GM18517 (cell line): ENCODE data around the gene LIPT2.

Source experiments
- ATAC-seq: cut with Tn5 transposase; IDR thresholded peaks from one replicate; pipeline ENCODE4 v1.9.1; 2021; ENCODE audit warnings: mild to moderate bottlenecking, moderate library complexity; ENCODE audit not compliant: unreplicated experiment

Gene LIPT2

DNA sequence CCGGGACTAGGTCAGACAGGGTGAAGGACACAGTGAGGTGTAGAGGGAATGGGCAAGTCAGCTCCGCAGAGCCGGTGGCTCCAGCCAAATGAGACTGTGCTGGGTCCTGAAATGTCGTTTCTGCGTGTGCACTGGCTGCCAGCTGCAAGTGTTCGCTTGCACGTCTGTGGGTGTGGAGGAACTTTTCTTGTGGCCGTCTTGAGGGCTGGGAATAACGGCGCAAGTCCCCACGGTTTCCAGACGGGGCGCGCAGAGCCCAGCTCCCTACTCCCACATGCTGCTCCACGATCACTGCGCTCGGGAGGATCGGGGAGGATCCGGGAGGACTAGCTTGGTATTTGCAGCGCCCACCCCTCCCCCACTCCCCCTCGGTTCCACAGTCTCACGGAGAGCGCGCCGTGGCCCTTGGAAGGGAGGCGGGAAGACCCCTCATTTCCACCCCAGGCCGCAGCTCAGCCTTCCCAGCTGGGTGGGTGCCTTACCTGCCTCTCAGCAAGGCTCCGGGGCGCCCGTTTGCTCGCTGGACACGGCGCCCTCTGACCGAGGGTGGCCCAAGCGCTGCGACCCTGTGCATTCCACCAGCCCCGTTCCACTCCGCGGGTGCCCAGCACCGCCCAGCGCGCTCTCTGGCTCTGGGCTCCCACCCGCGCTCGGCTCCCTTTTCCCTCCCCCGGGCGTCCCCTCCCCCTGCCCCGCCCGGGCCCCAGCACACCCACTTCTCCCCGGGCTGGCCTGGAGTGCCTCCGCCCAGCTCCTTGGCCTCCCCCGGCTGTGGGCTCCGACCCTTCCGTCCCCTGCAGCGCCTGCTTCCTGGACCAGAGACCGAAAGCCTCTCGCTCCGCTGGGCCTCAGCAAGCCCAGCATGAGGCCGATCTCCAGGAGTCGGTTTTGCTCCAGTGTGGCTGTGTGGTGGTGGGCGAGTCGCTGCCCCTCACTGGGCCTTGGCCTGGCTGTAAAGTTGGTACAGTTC is 26.3 kb downstream of the LIPT2 start, which contains the start of gene KCNE3:
Gene KCNE3, minus strand, starts transcription at position 634 of the 970 bp plus-strand sequence. CDS start 9,986 bp downstream, outside the sequence.
- no peak for ATAC-seq

DNA sequence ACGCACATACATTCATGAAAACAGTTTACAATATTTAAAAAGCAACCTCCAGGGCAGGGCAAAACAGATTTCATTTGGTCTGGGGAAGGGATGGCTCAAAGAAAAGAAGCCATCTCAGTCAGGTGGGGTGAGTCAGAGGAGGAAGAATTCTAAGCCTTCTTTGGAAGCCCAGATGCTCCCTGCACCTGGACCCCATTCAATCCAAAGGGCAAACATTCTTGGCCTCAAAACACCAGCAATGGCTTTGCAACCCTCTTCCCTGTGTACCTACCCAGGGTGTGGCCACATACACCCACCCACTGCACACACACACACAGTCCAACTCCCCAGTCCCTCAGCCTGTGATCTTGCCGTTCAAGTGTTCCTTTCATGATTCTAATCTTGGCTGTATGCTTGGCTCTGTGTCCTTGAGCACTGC is 28.2 kb downstream of the LIPT2 start:
- no peak for ATAC-seq

DNA sequence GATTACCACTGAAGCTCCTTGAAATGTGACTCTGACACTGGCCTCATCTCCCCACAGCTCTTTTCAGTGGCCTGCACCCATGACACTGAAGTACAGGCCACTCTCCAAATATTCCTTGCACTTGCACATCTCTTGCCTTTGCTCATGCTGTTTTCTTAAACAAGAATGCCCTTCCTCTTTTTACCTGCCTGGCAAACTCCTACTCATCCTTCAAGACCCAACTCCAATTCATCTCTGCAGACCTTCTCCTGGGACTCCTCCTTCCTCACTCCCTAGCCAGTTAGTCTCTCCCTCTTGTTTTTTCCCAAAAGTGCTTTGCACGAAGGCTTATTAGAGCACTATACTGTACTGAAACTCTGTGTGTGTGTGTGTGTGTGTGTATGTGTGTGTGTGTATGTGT is 28.8 kb downstream of the LIPT2 start:
- ATAC-seq, result no peak

DNA sequence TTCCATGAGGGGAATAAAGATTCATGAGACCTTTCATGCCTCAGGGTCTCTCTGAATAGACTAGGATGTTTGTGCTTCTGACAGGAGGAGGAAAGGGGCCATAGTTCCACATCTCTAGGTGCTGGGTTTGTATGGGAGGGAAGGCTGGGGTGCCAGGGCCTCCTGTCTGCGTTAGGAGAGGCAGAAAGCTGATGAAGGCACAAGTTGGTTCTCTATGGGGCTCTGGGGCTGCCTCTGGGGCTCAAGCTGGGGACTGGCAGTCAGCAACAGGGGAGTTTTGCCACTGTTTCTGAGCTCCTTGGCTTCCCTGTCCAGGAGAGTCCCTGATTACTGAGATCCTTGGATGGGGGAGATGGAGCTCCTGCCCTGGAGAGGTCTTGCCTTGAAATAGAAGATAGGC is 30.3 kb downstream of the LIPT2 start:
- no peak for ATAC-seq

DNA sequence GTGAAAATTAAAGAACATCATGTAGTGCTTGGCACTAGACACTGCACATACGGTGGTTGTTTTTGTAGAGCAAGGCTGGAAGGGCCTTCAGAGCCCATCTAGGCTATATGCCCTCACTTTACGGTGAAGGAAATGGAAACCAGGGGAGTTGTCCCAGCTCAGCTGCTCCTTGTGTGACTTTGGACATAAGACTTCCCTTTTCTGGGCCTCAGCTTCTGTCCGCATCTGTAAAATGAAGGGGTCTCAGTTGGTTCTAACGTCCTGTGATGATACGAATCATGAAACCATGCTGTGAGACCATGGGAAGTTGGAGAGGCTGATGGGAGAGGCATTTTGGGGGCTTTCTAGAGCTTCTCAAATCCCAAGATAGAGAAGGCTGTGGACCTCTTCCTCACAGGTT is 30.9 kb downstream of the LIPT2 start:
- no peak for ATAC-seq

DNA sequence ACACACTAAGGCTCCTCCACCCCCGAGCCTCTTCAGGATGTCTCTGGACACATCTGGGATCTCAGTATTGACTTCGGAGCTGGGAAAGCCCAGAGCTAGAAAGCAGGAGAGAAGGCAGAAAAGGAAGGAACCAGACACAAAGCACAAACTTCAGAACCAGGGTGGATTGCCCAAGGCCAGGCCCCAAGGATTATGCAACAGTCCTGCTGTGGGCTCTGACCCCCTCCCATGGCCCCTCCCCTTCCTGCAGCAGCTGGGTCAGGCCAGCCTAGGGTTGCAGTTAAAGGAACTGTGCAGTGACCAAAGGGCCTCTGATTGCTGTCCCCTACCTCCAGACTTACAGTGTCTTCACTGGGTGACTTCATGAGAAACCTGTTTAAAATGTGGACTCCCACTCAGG is 31.5 kb downstream of the LIPT2 start:
- no peak for ATAC-seq

DNA sequence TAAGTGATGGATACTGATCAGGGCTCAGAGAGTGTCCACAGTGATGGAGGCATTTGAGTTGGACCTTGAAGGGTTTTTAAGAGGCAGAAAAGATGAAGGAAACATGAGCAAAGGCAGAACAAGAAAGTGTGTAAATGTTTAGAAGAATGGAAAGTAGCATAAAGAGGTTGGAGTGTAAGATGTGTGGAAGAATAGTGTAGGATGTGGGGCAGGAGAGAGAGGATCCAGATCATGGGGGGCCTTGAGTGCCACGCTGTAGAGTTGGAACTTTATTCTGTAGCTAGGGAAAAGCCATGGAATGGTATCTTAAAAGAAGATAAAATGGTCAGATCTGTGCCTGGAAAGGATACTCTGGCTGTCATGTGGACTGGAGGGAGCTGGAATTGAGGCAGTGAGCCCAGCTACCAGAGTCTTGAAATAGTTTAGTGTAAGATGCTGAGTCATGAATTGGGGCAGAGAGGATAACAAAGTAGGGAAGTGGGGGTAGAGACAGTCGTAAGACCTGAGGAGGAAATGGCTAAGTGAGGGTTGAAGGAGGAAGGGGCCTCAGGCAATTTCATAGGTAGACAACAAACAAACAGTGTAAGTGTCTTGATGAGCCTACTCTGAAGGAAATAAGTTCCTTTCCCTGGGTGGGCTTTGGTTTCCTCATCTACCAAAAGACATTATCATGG is 32.9 kb downstream of the LIPT2 start:
- ATAC-seq, result no peak

DNA sequence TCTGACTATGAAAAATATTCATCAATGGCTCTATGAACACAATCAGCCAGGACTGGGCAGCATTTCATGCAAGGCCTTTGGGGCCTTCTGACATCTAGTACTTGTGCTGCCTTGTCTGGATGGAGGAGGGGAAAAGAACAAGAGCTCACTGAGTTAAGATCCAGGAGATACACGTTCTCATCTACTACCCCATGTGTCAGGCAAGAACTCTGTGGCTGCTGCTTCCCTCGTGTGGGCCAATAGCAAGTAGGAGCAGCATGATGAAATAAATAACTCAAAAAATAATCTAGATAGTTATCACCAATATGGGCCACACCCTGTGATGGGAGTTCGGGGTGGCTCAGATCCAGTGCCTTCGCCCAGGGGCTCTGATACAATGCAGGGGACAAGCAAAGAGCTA is 33.5 kb downstream of the LIPT2 start:
- no peak for ATAC-seq

DNA sequence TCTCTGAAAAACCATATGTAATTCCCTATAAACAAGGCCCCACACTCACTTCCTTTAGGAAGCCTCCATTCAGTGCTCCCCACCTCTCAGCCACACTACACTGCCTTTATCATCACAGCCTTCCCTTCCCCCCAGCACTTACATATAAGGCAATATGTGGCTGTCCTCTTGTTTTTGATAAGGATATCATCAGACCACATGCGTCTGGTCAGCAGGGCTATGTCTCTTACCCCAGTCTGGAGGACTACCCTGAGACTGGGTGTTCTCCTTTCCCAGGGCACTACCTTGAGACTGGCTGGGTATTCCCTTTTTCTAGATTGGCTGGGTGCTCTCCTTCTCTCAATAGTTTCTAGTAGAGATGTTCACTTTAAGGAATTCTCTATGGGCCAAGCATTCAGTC is 33.9 kb downstream of the LIPT2 start:
- no peak for ATAC-seq

DNA sequence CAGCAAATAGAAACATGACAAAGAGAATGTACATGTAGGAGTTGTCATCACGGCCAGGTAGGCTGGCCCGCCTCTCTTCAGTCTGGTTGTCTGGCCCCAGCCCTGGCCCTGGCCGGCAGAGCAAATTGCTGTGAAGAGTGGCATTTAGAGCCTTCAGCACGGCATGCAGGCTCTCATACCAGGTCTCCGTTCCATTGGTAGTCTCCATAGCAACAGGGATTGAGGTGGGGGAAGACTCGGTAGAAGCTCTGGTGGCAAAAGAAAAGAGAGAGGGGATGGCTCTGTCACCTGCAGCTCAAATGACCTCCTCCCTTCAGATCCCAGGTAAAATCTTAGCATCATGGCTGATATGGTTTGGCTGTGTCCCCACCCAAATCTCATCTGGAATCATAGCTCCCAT is 36.2 kb downstream of the LIPT2 start:
- no peak for ATAC-seq

DNA sequence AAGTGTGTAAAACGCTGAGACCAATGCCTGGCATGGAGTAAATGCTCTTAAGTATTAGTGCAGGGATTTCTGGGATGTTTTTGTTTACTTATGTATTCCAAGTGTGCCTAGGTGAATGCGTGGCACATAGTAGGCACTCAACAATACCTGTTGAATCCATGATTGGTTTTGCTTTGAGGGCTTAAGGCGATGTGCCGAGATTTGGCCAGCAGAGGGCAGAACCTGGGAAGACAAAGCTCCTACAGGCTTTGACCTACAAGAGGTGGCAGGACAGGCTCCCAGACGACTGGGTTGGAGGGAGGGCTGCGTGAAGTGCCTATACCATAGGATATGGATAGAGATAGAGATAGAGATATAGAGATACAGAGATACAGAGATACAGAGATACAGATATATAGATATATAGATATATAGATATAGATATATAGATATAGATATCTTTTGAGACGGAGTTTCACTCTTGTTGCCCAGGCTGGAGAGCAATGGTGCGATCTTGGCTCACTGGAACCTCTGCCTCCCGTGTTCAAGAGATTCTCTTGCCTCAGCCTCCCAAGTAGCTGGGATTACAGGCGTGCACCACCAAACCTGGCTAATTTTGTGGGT is 40.0 kb downstream of the LIPT2 start:
- ATAC-seq, result no peak

DNA sequence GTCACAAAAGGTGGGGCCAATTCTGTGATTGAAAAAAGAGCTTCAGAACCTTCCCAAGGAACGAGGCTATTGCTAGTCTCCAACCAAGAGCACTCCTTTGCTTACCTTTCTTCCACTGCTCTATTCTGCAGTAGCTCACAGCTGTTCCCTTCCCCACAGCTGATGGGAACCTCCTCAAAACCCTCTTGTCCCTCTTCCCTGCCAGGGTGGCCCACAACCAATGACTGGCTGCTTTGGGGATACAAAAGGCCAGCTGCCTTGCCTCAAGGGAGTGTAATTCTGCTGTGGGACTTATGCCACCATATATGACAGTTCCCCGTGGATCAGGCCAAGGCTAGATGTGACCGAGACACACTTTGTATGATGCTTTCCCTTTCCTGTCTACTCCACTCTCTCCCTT is 41.2 kb downstream of the LIPT2 start:
- no peak for ATAC-seq

DNA sequence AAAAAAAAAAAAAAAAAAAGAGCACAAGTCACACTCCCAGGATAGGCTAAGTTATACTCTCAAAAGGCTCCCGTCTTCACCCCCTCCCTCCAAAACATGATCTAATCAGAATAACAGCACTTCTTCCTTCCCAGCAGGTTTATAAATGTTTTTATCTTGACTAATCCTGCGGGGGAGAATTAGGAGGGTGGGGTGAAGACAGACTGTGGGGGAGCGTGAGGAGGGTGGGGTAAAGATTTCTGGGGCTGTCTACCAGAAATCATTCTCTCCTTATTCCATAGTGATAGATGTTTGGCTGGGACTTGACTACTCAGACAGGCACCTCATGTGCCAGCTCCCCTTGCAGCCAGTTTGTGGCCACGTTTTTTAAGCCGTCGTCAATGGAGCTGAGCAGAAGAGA is 43.2 kb downstream of the LIPT2 start:
- ATAC-seq, result no peak

DNA sequence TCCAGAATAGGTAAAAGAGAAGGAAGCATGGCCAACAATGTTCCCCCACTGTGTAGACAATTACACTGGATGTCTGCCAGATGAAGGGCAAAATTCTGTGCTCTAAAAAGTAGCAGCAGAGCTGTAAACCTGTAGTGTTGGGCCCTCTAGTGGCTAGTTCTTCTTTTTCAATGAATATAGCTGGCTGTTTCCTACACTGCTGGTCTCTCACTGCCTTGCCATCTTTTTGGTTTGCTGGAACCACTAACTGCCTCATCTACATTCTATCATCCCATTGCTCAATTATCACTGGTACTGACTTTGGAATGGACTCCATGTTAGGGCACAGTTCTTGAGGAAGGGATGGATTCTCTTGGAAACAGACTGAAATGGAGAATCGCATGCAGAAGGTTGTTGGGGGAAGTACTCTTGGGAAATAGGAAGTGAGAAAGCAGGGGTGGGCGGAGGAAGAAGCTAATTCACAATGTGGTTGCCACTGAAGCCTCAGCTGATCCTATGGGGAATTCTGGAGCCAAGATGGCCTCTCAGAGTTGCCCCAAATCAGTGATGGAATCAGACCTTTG is 44.1 kb downstream of the LIPT2 start:
- ATAC-seq, result peak; percentile 57

DNA sequence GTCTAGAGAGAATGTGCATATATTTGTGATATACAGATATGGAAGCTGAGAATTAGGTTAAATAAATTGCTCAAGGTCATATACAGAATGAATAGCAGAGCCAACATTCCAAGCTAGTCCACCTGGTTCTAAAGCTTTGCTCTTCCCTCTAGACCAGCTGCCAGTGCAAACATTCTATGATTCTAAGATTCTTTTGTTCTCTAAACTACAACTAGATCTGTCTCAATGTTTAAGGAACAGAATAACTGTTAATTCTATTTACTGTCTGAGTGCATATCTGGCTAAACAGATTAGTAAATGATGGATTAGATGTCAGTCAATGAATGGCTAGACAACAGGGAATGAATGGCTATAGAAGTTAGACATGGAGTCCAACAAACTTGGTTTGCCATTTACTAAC is 45.8 kb downstream of the LIPT2 start:
- no peak for ATAC-seq

DNA sequence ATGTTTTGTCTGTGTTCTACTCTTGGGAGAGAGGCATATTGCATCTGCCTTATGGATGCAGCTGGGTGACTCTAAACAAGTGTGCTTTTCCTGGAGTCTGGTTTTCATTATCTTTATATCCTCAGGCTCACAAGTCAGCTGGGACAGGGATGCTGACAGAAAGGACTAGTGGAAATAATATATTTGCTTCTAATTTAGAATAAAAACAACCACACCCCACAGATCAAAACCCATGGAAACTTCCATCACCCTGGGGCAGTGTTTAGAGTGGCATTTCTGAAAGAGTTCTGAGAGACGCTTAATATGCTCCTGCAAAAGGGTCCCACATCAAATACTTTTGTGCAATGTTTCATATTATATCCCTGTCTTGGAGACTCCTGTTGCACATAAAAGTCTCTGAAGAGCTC is 47.0 kb downstream of the LIPT2 start:
- ATAC-seq, result no peak

DNA sequence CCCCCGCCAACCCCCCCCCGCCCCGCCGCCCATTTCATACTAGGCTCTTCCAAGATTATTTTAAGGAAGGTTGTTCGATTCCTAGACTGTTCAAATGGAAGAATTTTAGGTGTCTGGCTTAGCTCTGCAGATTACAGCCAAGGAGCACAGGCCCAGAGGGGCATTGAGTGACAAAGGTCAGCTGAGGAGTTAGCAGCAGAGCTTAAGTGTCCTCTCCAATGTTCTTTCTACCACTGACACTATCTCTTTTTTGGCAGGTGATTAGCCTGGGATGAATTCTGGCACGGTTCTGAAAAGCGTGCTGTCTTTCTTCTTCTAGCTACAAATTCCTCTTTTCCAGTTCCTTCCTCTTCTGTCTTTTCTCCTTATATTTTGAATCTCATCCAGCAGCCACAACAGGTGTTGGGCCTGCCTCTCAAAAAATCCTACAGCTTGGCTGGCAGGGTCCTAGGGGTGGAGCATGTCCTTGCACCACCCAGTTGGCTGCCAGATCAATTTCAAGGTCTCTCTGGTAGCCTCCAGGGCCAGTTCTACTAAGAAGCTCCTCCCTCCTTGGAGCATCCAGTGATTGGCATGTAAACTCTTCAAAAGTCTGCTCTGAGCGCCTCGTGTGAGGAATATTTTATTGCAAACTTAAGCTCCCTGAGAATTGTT is 49.2 kb downstream of the LIPT2 start:
- no peak for ATAC-seq

DNA sequence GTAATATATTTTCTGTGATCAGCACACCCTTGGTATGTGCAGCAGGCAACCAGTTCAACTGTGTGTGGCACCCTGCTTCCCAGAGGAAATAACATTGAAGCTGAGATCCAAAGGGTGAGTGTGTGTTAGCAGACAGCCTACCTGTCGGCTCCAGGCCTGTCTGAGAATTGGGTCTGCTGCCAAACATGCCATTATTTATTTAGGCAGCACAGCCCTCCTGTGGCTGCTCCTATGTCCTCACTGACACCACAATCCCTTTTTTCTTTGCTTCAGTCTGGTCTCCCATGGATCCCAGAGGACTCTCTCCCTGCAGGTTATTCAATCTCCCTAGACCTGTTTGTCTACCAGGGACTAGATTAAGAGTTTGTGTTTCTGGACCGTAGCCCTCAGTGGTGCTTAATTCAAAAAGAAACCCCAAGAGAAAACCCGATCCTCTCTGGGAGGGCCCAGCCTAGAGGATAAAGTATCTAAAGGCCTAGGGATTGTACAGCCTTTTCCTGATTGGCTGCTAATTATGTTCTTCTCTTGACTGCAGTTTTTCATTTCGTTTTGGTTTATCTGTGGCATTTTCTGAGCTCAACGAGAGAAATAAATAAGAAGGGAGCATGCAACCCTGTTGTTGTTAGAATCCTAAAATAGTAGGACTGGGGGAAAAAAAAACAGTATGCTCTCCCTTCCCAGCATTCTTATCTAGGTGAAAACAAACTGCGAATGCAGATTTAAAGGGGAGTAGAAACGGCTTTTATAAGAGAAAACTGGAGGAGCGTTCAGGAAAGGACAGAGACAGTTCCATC is 50.3 kb downstream of the LIPT2 start:
- ATAC-seq, result no peak

DNA sequence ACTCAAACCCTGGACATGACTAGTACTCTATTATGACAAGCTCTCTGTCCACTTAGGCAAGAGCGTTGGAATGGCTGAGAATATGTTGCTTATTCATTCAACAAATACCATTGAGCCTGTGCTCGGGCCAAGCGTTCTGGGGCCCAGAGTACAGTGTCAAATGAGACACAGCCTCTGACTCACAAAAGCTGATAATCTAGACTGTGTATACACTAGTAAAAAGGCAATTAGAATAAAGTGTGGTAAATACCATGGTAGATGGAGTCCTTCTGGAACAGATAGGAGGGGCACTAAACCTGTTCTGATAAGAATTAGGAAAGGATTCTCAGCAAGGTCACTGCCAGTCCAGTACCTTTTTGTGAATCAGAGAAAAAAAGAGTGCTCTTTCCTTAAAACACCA is 50.9 kb downstream of the LIPT2 start:
- ATAC-seq, result no peak
